ENCODE data around the gene PSKH1.
A peak's percentile ranks its signal among the peaks of the same experiment; 100 is the strongest.

The PSKH1 gene

GRCh38 chr16:67872631-67873434 is 20.2 kb upstream of the PSKH1 start, which contains the start of gene EDC4 (continued):
- TF ChIP-seq ZNF843 (tag by site-specific recombination; IDR thresholded peaks at IDR 0.05) (peak; percentile 80), ZNF404 (tag by site-specific recombination; IDR thresholded peaks at IDR 0.05) (no peak), PRDM1 (tag by site-specific recombination; IDR thresholded peaks at IDR 0.05) (no peak), IKZF3 (tag by site-specific recombination; IDR thresholded peaks at IDR 0.05) (0 out of 2 replicates have a peak, but pooled peaks have one; percentile 17), ZNF549 (tag by site-specific recombination; IDR thresholded peaks at IDR 0.05) (no peak), ZNF292 (tag by site-specific recombination; IDR thresholded peaks at IDR 0.05; ENCODE audit: borderline replicate concordance, low read depth) (no peak), ZNF266 (tag by site-specific recombination; IDR thresholded peaks at IDR 0.05; ENCODE audit: low read depth) (no peak), ZNF366 (tag by site-specific recombination; conservative IDR thresholded peaks at IDR 0.05) (no peak), ZNF76 (tag by site-specific recombination; IDR thresholded peaks at IDR 0.05; ENCODE audit: borderline replicate concordance, low read depth) (peak; percentile 77; the same call in 1 of the 2 replicates), ZNF777 (tag by site-specific recombination; IDR thresholded peaks at IDR 0.05; ENCODE audit: borderline replicate concordance) (no peak), ZBTB1 (tag by site-specific recombination; IDR thresholded peaks at IDR 0.05) (no peak), ZSCAN23 (tag by site-specific recombination; IDR thresholded peaks at IDR 0.05) (0 out of 2 replicates have a peak, but pooled peaks have one; percentile 53), ZNF707 (tag by site-specific recombination; IDR thresholded peaks at IDR 0.05) (no peak), ZNF555 (tag by site-specific recombination; conservative IDR thresholded peaks at IDR 0.05) (no peak), ZNF239 (tag by site-specific recombination; IDR thresholded peaks at IDR 0.05) (peak; percentile 50; the same call in 1 of the 2 replicates), ZFP3 (tag by site-specific recombination; IDR thresholded peaks at IDR 0.05; ENCODE audit: low read depth) (no peak), OVOL3 (tag by site-specific recombination; IDR thresholded peaks at IDR 0.05) (no peak), GLI2 (tag by site-specific recombination; IDR thresholded peaks at IDR 0.05; ENCODE audit: borderline replicate concordance, low read depth) (no peak), ZNF544 (tag by site-specific recombination; IDR thresholded peaks at IDR 0.05) (no peak), ZBTB8A (tag by site-specific recombination; IDR thresholded peaks at IDR 0.05) (no peak; the same call in 1 of the 2 replicates), YY1 (tag by site-specific recombination; IDR thresholded peaks at IDR 0.05) (no peak; the same call in 1 of the 2 replicates), ZFP37 (tag by site-specific recombination; IDR thresholded peaks at IDR 0.05) (0 out of 2 replicates have a peak, but pooled peaks have one; percentile 81), BCL6B (tag by site-specific recombination; IDR thresholded peaks at IDR 0.05) (no peak), ZNF394 (tag by site-specific recombination; IDR thresholded peaks at IDR 0.05; ENCODE audit: borderline replicate concordance) (peak; percentile 57; the same call in 1 of the 2 replicates), WT1 (tag by site-specific recombination; IDR thresholded peaks at IDR 0.05) (peak; percentile 19; the same call in 1 of the 2 replicates), ZNF175 (tag by site-specific recombination; IDR thresholded peaks at IDR 0.05) (no peak), ZNF416 (tag by site-specific recombination; IDR thresholded peaks at IDR 0.05) (no peak), GLIS1 (tag by site-specific recombination; IDR thresholded peaks at IDR 0.05) (peak; percentile 60), KLF9 (tag by site-specific recombination; IDR thresholded peaks at IDR 0.05; ENCODE audit: low read depth) (peak; percentile 95), ZNF426 (tag by site-specific recombination; IDR thresholded peaks at IDR 0.05) (no peak), ZNF561 (tag by site-specific recombination; IDR thresholded peaks at IDR 0.05; ENCODE audit: borderline replicate concordance) (peak; percentile 73), ZNF391 (tag by site-specific recombination; IDR thresholded peaks at IDR 0.05; ENCODE audit: borderline replicate concordance, low read depth) (peak; percentile 92)
- TF ChIP-seq, protein P1, sequence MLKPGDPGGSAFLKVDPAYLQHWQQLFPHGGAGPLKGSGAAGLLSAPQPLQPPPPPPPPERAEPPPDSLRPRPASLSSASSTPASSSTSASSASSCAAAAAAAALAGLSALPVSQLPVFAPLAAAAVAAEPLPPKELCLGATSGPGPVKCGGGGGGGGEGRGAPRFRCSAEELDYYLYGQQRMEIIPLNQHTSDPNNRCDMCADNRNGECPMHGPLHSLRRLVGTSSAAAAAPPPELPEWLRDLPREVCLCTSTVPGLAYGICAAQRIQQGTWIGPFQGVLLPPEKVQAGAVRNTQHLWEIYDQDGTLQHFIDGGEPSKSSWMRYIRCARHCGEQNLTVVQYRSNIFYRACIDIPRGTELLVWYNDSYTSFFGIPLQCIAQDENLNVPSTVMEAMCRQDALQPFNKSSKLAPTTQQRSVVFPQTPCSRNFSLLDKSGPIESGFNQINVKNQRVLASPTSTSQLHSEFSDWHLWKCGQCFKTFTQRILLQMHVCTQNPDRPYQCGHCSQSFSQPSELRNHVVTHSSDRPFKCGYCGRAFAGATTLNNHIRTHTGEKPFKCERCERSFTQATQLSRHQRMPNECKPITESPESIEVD (tag by site-specific recombination; IDR thresholded peaks at IDR 0.05), result no peak
- TF ChIP-seq, protein P2, sequence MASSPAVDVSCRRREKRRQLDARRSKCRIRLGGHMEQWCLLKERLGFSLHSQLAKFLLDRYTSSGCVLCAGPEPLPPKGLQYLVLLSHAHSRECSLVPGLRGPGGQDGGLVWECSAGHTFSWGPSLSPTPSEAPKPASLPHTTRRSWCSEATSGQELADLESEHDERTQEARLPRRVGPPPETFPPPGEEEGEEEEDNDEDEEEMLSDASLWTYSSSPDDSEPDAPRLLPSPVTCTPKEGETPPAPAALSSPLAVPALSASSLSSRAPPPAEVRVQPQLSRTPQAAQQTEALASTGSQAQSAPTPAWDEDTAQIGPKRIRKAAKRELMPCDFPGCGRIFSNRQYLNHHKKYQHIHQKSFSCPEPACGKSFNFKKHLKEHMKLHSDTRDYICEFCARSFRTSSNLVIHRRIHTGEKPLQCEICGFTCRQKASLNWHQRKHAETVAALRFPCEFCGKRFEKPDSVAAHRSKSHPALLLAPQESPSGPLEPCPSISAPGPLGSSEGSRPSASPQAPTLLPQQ (tag by site-specific recombination; IDR thresholded peaks at IDR 0.05), result peak; percentile 97
- TF ChIP-seq, protein P3, sequence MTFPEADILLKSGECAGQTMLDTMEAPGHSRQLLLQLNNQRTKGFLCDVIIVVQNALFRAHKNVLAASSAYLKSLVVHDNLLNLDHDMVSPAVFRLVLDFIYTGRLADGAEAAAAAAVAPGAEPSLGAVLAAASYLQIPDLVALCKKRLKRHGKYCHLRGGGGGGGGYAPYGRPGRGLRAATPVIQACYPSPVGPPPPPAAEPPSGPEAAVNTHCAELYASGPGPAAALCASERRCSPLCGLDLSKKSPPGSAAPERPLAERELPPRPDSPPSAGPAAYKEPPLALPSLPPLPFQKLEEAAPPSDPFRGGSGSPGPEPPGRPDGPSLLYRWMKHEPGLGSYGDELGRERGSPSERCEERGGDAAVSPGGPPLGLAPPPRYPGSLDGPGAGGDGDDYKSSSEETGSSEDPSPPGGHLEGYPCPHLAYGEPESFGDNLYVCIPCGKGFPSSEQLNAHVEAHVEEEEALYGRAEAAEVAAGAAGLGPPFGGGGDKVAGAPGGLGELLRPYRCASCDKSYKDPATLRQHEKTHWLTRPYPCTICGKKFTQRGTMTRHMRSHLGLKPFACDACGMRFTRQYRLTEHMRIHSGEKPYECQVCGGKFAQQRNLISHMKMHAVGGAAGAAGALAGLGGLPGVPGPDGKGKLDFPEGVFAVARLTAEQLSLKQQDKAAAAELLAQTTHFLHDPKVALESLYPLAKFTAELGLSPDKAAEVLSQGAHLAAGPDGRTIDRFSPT (tag by site-specific recombination; IDR thresholded peaks at IDR 0.05), result no peak
